8988T (cell line): ENCODE results near the gene TMEM154.

Experiments used
- DNase-seq: peaks from one replicate; pipeline ENCODE4 v3.0.0; 2011

TMEM154 gene

GRCh38 chr4:152626790-152627189 is 53.0 kb downstream of the TMEM154 start:
- no peak for DNase-seq

GRCh38 chr4:152620915-152621314 is 58.9 kb downstream of the TMEM154 start:
- no peak for DNase-seq

GRCh38 chr4:152620218-152620617 is 59.6 kb downstream of the TMEM154 start:
- DNase-seq = no peak

- no peak for DNase-seq
Observed at GRCh38 chr4:152619556-152619955, 60.2 kb downstream of the TMEM154 start.

- DNase-seq = no peak
Observed at GRCh38 chr4:152618971-152619370, 60.8 kb downstream of the TMEM154 start.

GRCh38 chr4:152616804-152617203 is 63.0 kb downstream of the TMEM154 start:
- DNase-seq = no peak

GRCh38 chr4:152613841-152614721 is 65.7 kb downstream of the TMEM154 start:
- DNase-seq = no peak

GRCh38 chr4:152613351-152613750 is 66.4 kb downstream of the TMEM154 start:
- DNase-seq = no peak

GRCh38 chr4:152610131-152610530 is 69.7 kb downstream of the TMEM154 start:
- DNase-seq = no peak

- DNase-seq = no peak
Observed at GRCh38 chr4:152609481-152609880, 70.3 kb downstream of the TMEM154 start.

- no peak for DNase-seq
Observed at GRCh38 chr4:152607178-152607577, 72.6 kb downstream of the TMEM154 start.

GRCh38 chr4:152606753-152607152 is 73.0 kb downstream of the TMEM154 start:
- DNase-seq = no peak

- DNase-seq = no peak
Observed at GRCh38 chr4:152605641-152606335, 74.0 kb downstream of the TMEM154 start.

- no peak for DNase-seq
Observed at GRCh38 chr4:152605031-152605430, 74.8 kb downstream of the TMEM154 start.

- no peak for DNase-seq
Observed at GRCh38 chr4:152601156-152601555, 78.6 kb downstream of the TMEM154 start.

GRCh38 chr4:152599636-152600035 is 80.2 kb downstream of the TMEM154 start:
- no peak for DNase-seq

GRCh38 chr4:152599095-152599494 is 80.7 kb downstream of the TMEM154 start:
- no peak for DNase-seq

- DNase-seq = no peak
Observed at GRCh38 chr4:152598454-152598853, 81.3 kb downstream of the TMEM154 start.

- DNase-seq = no peak
Observed at GRCh38 chr4:152594978-152595925, 84.5 kb downstream of the TMEM154 start.

- no peak for DNase-seq
Observed at GRCh38 chr4:152594057-152594456, 85.7 kb downstream of the TMEM154 start.

- no peak for DNase-seq
Observed at GRCh38 chr4:152591876-152592275, 87.9 kb downstream of the TMEM154 start.

- no peak for DNase-seq
Observed at GRCh38 chr4:152591396-152591795, 88.4 kb downstream of the TMEM154 start.
